GM19372 (cell line): ENCODE results near the gene TMTC2.

Source experiments
- ATAC-seq: cut with Tn5 transposase; IDR thresholded peaks from one replicate; pipeline ENCODE4 v1.9.1; 2021; ENCODE audit warnings: mild to moderate bottlenecking, low read depth, moderate library complexity; ENCODE audit not compliant: unreplicated experiment

TMTC2 gene

GRCh38 chr12:82981150-82981549 lies 294.4 kb downstream of the TMTC2 start:
- ATAC-seq: no peak

- ATAC-seq: no peak
Observed at GRCh38 chr12:82994117-82994516, 307.4 kb downstream of the TMTC2 start.

- no peak for ATAC-seq
Observed at GRCh38 chr12:82996168-82996812, 309.6 kb downstream of the TMTC2 start.

GRCh38 chr12:82998509-82998908 lies 311.8 kb downstream of the TMTC2 start:
- no peak for ATAC-seq

GRCh38 chr12:83003026-83003425 lies 316.3 kb downstream of the TMTC2 start:
- no peak for ATAC-seq

GRCh38 chr12:83005534-83006197 lies 319.0 kb downstream of the TMTC2 start:
- no peak for ATAC-seq

- no peak for ATAC-seq
Observed at GRCh38 chr12:83008703-83009102, 322.0 kb downstream of the TMTC2 start.

- no peak for ATAC-seq
Observed at GRCh38 chr12:83010169-83010804, 323.6 kb downstream of the TMTC2 start.

GRCh38 chr12:83015390-83016217 lies 328.9 kb downstream of the TMTC2 start:
- no peak for ATAC-seq

GRCh38 chr12:83016218-83016835 lies 329.6 kb downstream of the TMTC2 start:
- ATAC-seq: no peak

GRCh38 chr12:83016991-83017390 lies 330.3 kb downstream of the TMTC2 start:
- no peak for ATAC-seq

- no peak for ATAC-seq
Observed at GRCh38 chr12:83018088-83018487, 331.4 kb downstream of the TMTC2 start.

GRCh38 chr12:83027021-83027723 lies 340.5 kb downstream of the TMTC2 start:
- ATAC-seq: no peak

- ATAC-seq: no peak
Observed at GRCh38 chr12:83031196-83031595, 344.5 kb downstream of the TMTC2 start.

- ATAC-seq: no peak
Observed at GRCh38 chr12:83036847-83037246, 350.1 kb downstream of the TMTC2 start.

- no peak for ATAC-seq
Observed at GRCh38 chr12:83039413-83039812, 352.7 kb downstream of the TMTC2 start.

- no peak for ATAC-seq
Observed at GRCh38 chr12:83040339-83040738, 353.6 kb downstream of the TMTC2 start.

GRCh38 chr12:83040991-83041390 lies 354.3 kb downstream of the TMTC2 start:
- no peak for ATAC-seq

- ATAC-seq: no peak
Observed at GRCh38 chr12:83042441-83043200, 355.9 kb downstream of the TMTC2 start.
